Fibroblast of lung (primary cell): Measurements from ENCODE around the gene HIC2.
"Not testable (repeated sequence)": the region's sequence is repeated elsewhere in the genome, so short reads cannot be mapped to it uniquely, and the experiment has no call there.

Experiments used
- EZH2 ChIP-seq: IDR thresholded peaks from 2 replicates; pipeline ENCODE4 v1.5.1; 2012; ENCODE audit warnings: low read length, control low read depth, mild to moderate bottlenecking; ENCODE audit errors: missing control alignments
- TF ChIP-seq, protein P1 (sequence below), 2 donors: IDR thresholded peaks in 1 of 2; conservative IDR thresholded peaks in 1 of 2; 1 replicate in 1 of 2; 2 replicates in 1 of 2; pipeline ENCODE4 v1.5.1; 2011 to 2012; ENCODE audit warnings: low read length in 2 of 2, control low read depth in 1 of 2, inconsistent platforms in 1 of 2, low read depth in 1 of 2, mild to moderate bottlenecking in 1 of 2

DNA sequence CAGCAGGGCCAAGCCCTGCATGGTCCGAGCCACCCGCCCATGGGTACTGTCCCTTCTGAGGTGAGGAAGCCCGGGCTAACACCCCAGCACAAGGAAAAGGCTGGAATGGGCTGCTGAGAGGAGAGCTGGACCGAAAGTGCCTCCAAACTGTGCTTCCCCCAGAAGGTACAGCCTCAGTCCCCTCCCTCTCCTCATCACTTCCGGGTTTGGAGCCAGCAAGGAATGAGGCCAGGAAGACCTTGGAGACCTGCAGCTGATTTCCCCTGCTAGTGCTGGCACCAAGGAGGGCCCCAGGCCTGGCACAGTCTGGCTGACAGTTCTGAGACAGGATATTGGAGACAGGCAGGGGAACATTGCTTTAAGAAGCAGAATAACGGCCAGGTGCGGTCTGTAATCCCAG lies 81.3 kb downstream of the HIC2 start:
- TF ChIP-seq, protein P1, sequence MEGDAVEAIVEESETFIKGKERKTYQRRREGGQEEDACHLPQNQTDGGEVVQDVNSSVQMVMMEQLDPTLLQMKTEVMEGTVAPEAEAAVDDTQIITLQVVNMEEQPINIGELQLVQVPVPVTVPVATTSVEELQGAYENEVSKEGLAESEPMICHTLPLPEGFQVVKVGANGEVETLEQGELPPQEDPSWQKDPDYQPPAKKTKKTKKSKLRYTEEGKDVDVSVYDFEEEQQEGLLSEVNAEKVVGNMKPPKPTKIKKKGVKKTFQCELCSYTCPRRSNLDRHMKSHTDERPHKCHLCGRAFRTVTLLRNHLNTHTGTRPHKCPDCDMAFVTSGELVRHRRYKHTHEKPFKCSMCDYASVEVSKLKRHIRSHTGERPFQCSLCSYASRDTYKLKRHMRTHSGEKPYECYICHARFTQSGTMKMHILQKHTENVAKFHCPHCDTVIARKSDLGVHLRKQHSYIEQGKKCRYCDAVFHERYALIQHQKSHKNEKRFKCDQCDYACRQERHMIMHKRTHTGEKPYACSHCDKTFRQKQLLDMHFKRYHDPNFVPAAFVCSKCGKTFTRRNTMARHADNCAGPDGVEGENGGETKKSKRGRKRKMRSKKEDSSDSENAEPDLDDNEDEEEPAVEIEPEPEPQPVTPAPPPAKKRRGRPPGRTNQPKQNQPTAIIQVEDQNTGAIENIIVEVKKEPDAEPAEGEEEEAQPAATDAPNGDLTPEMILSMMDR (conservative IDR thresholded peaks at IDR 0.05 in 1 of 2, IDR thresholded peaks at IDR 0.05 in 1 of 2; ENCODE audit: low read depth in 1 of 2, low read length in 2 of 2): not testable (repeated sequence)
- not testable (repeated sequence) for TF ChIP-seq EZH2
